SK-N-SH treated with all-trans-retinoic acid at 6 μM for 48 hours (cell line): Measurements from ENCODE around the gene NIP7.

Experiments
- ATAC-seq: fragments of 200-7000 bp; cut with Tn5 transposase; 3 replicates; pipeline ENCODE4 v1.9.1; 2020; ENCODE audit warnings: mild to moderate bottlenecking, moderate library complexity
- BACH2 ChIP-seq: fragments of 250-450 bp; sonication (Bioruptor Pico); IDR thresholded peaks from 2 replicates; pipeline ENCODE4 v1.9.0; 2021; ENCODE audit warnings: mild to moderate bottlenecking, borderline replicate concordance
- CREB5 ChIP-seq: fragments of 250-450 bp; sonication (Bioruptor Pico); IDR thresholded peaks from 2 replicates; pipeline ENCODE4 v1.5.1; 2020; ENCODE audit warnings: low read depth, mild to moderate bottlenecking, moderate library complexity
- CSDC2 ChIP-seq: fragments of 250-450 bp; sonication (Bioruptor Pico); IDR thresholded peaks from 2 replicates; pipeline ENCODE4 v1.5.0; 2020; ENCODE audit warnings: mild to moderate bottlenecking, moderate library complexity
- CSRNP3 ChIP-seq: fragments of 250-450 bp; sonication (Bioruptor Pico); IDR thresholded peaks from 2 replicates; pipeline ENCODE4 v1.5.1; 2021; ENCODE audit warnings: mild to moderate bottlenecking, moderate library complexity
- ESRRG ChIP-seq: fragments of 250-450 bp; sonication (Bioruptor Pico); IDR thresholded peaks from 2 replicates; pipeline ENCODE4 v1.6.1; 2021; ENCODE audit warnings: mild to moderate bottlenecking
- GLIS3 ChIP-seq: fragments of 250-450 bp; sonication (Bioruptor Pico); IDR thresholded peaks from 2 replicates; pipeline ENCODE4 v1.5.0; 2020; ENCODE audit warnings: mild to moderate bottlenecking, moderate library complexity
- OSR1 ChIP-seq: fragments of 250-450 bp; sonication (Bioruptor Pico); IDR thresholded peaks from 2 replicates; pipeline ENCODE4 v1.8.0; 2022; ENCODE audit warnings: moderate library complexity, mild to moderate bottlenecking, inconsistent platforms
- RARB ChIP-seq: fragments of 250-450 bp; sonication (Bioruptor Pico); IDR thresholded peaks from 2 replicates; pipeline ENCODE4 v1.8.0; 2021; ENCODE audit warnings: mild to moderate bottlenecking, moderate library complexity
- SNAI2 ChIP-seq: fragments of 250-450 bp; sonication (Bioruptor Pico); IDR thresholded peaks from 2 replicates; pipeline ENCODE4 v1.5.0; 2020; ENCODE audit warnings: mild to moderate bottlenecking, moderate library complexity
- TOX ChIP-seq: fragments of 250-450 bp; sonication (Bioruptor Pico); IDR thresholded peaks from 2 replicates; pipeline ENCODE4 v1.8.0; 2021; ENCODE audit warnings: mild to moderate bottlenecking, moderate library complexity, borderline replicate concordance
- TSHZ2 ChIP-seq: fragments of 250-450 bp; sonication (Bioruptor Pico); IDR thresholded peaks from 2 replicates; pipeline ENCODE4 v1.5.0; 2020; ENCODE audit warnings: mild to moderate bottlenecking, moderate library complexity
- ZC3H10 ChIP-seq: fragments of 250-450 bp; sonication (Bioruptor Pico); IDR thresholded peaks from 2 replicates; pipeline ENCODE4 v1.5.1; 2021; ENCODE audit warnings: mild to moderate bottlenecking, moderate library complexity
- ZFP3 ChIP-seq: fragments of 250-450 bp; sonication (Bioruptor Pico); IDR thresholded peaks from 2 replicates; pipeline ENCODE4 v1.5.0; 2020; ENCODE audit warnings: mild to moderate bottlenecking, moderate library complexity
- ZFP30 ChIP-seq: fragments of 450-650 bp; formaldehyde crosslinking; IDR thresholded peaks from 2 replicates; pipeline ENCODE4 v1.5.0; 2022; ENCODE audit warnings: mild to moderate bottlenecking, moderate library complexity
- ZNF565 ChIP-seq: fragments of 450-650 bp; formaldehyde crosslinking; conservative IDR thresholded peaks from 2 replicates; pipeline ENCODE4 v1.5.0; 2020; ENCODE audit warnings: low read depth, mild to moderate bottlenecking, moderate library complexity
- ZNF8 ChIP-seq: fragments of 450-650 bp; formaldehyde crosslinking; IDR thresholded peaks from 2 replicates; pipeline ENCODE4 v1.5.0; 2020; ENCODE audit warnings: mild to moderate bottlenecking, moderate library complexity

The NIP7 gene

GRCh38 chr16:69324585-69325253 lies 14.9 kb upstream of the NIP7 start (continued):
- TF ChIP-seq ZFP30 (CRISPR knock-in tag), result no peak

GRCh38 chr16:69325784-69326171 lies 13.8 kb upstream of the NIP7 start:
- no peak for TF ChIP-seq SNAI2 (CRISPR knock-in tag)
- no peak for TF ChIP-seq ESRRG
- no peak for TF ChIP-seq CREB5 (CRISPR knock-in tag)
- no peak for TF ChIP-seq CSDC2 (CRISPR knock-in tag)
- no peak for TF ChIP-seq ZNF565 (CRISPR knock-in tag)
- TF ChIP-seq GLIS3, result no peak
- no peak for TF ChIP-seq ZNF8 (CRISPR knock-in tag)
- ATAC-seq, result no peak

- ATAC-seq, result no peak
- TF ChIP-seq CREB5 (CRISPR knock-in tag) (no peak), SNAI2 (CRISPR knock-in tag) (no peak), TOX (no peak), OSR1 (no peak), BACH2 (CRISPR knock-in tag) (no peak), TSHZ2 (CRISPR knock-in tag) (no peak), ZNF565 (CRISPR knock-in tag) (no peak)
Observed at GRCh38 chr16:69326172-69326873, 13.2 kb upstream of the NIP7 start.

GRCh38 chr16:69327585-69328310 lies 11.8 kb upstream of the NIP7 start:
- ATAC-seq, result no peak
- no peak for TF ChIP-seq OSR1
- no peak for TF ChIP-seq CSRNP3 (CRISPR knock-in tag)
- no peak for TF ChIP-seq ZC3H10 (CRISPR knock-in tag)
- TF ChIP-seq BACH2 (CRISPR knock-in tag), result no peak
- TF ChIP-seq RARB (CRISPR knock-in tag), result no peak
- TF ChIP-seq ZFP3 (CRISPR knock-in tag), result no peak
- no peak for TF ChIP-seq GLIS3
- no peak for TF ChIP-seq ZFP30 (CRISPR knock-in tag)
- no peak for TF ChIP-seq CREB5 (CRISPR knock-in tag)
- no peak for TF ChIP-seq ZNF565 (CRISPR knock-in tag)
- TF ChIP-seq, all 23 proteins: peak for 0
